Thoracic aorta (tissue), 2 donors: ENCODE results near the gene TRABD. TPM values are rescaled to one million over a fixed set of nuclear protein-coding genes. Genes with fewer than 3 reads are reported as not detected.

Source experiments
- ATAC-seq: fragments of 150-250 bp; one replicate; pipeline ENCODE4 v1.8.0; 2017; ENCODE audit warnings: low read depth; ENCODE audit not compliant: insufficient number of reproducible peaks, low FRiP score
- DNase-seq: peaks from one replicate; pipeline ENCODE4 v3.0.0-alpha.2; 2020; ENCODE audit warnings: low spot score
- H3K27ac ChIP-seq, 2 donors: fragments of 200-600 bp; sonication (generic); 1 replicate in 1 of 2; 2 replicates in 1 of 2; pipeline ENCODE4 v1.5.1; 2016; ENCODE audit warnings: mild to moderate bottlenecking in 2 of 2, moderate library complexity in 2 of 2
- H3K27me3 ChIP-seq: fragments of 200-600 bp; sonication (generic); replicated peaks from 2 replicates; pipeline ENCODE4 v1.6.0; 2016; ENCODE audit warnings: mild to moderate bottlenecking; ENCODE audit not compliant: insufficient read depth
- H3K36me3 ChIP-seq: fragments of 200-600 bp; sonication (generic); one replicate; pipeline ENCODE4 v1.5.1; 2016
- H3K4me1 ChIP-seq, 2 donors: fragments of 200-600 bp; sonication (generic); 1 replicate in 1 of 2; 2 replicates in 1 of 2; pipeline versions ENCODE4 v1.5.1 to v1.6.0; 2016; ENCODE audit warnings: low read depth in 2 of 2, mild to moderate bottlenecking in 1 of 2; ENCODE audit not compliant: control insufficient read depth in 1 of 2
- H3K4me3 ChIP-seq: fragments of 200-600 bp; sonication (generic); 2 replicates; pipeline ENCODE4 v1.5.1; 2016; ENCODE audit warnings: mild to moderate bottlenecking
- H3K9me3 ChIP-seq: fragments of 200-600 bp; sonication (generic); 2 replicates; pipeline ENCODE4 v1.5.1; 2016
- CTCF ChIP-seq: fragments of 200-600 bp; sonication (generic); IDR thresholded peaks from one replicate; pipeline ENCODE4 v1.5.1; 2019; ENCODE audit warnings: antibody characterized with exemption
- total RNA-seq, 2 donors: library from RNA; depleted of rRNA; stranded (reverse); fragments of >200 nt; gene quantifications; one replicate each; pipeline versions ENCODE4 v1.1.0 to v1.2.3, GENCODE V29; 2016

The TRABD gene
- total RNA-seq, 2 donors from 2014 or later, result 31.7 to 40.6 TPM

- TF ChIP-seq CTCF, result no peak
- H3K4me3 ChIP-seq, result no peak overlapping the region
- H3K36me3 ChIP-seq, result no peaks in the 10 kb centered on the region
- H3K4me1 ChIP-seq, result no peaks in the 10 kb centered on the region
- no peak overlapping the region for H3K27ac ChIP-seq
- H3K9me3 ChIP-seq, result no peaks in the 10 kb centered on the region
- ATAC-seq (no peak), DNase-seq (no peak)
- H3K27me3 ChIP-seq, result no peaks in the 10 kb centered on the region
Measured at GRCh38 chr22:50176850-50177536, 8.7 kb upstream of the TRABD start.

GRCh38 chr22:50177537-50178470, 7.9 kb upstream of the TRABD start:
- Histone ChIP-seq H3K27ac (no peak overlapping the region), H3K27me3 (no peaks in the 10 kb centered on the region), H3K36me3 (no peaks in the 10 kb centered on the region), H3K9me3 (no peaks in the 10 kb centered on the region), H3K4me3 (no peak overlapping the region), H3K4me1 (no peaks in the 10 kb centered on the region)
- TF ChIP-seq CTCF, result no peak
- DNase-seq (no peak), ATAC-seq (no peak)

GRCh38 chr22:50178471-50178864, 7.2 kb upstream of the TRABD start:
- Histone ChIP-seq H3K9me3 (no peaks in the 10 kb centered on the region), H3K27me3 (no peaks in the 10 kb centered on the region), H3K27ac (no peak overlapping the region), H3K36me3 (no peaks in the 10 kb centered on the region), H3K4me3 (no peak overlapping the region), H3K4me1 (no peaks in the 10 kb centered on the region)
- DNase-seq (no peak), ATAC-seq (no peak)
- TF ChIP-seq CTCF, result no peak

DNA sequence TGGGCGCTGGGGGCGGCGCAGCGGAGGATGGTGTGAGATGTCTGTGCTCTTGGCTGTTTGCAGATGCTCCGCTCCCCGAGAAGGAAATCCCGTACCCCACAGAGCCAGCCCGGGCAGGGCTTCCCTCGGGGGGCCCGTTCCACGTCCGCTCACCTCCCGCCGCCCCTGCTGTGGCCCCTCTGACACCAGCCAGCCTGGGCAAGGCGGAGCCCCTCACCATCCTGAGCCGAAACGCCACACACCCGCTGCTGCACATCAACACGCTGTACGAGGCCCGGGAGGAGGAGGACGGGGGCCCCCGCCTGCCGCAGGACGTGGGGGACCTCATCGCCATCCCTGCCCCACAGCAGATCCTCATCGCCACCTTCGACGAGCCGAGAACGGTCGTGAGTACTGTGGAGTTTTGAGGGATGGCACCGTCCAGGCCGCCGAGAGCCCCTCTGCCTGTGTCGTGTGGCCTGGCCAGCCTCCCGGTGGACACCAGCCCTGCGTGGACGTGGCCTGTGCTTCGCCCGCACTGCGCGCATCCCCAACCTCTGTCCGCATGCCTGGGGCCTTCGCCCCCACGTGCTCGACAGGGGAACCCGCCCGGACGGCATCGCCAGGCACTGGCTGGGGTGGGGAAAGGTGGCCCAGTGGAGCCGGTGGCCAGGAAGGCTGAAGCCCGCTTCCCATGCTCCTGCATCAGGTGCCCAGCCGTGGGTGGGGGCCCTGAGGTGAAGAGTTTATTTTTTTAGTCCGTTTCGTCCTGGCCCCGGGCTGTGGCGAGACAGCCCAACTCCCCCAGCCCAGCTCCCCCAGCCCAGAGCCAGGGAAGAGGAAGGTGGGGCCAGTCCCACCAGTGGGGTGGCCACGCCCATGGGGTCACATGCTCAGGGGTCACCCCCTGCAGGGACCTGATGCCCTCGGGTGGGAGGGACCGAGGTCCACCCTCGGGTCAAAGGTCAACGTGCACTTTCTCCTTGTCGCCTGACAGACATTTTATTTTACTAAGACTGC, 6.5 kb upstream of the TRABD start:
- no peak overlapping the region for H3K27ac ChIP-seq
- H3K27me3 ChIP-seq, result no peaks in the 10 kb centered on the region
- ATAC-seq, result no peak

More for the DNA sequence above, 6.5 kb upstream of the TRABD start:
- no peak for DNase-seq
- H3K4me1 ChIP-seq, result peaks cover 0 to 6% of the 10 kb centered on the region in 2 donors
- no peaks in the 10 kb centered on the region for H3K36me3 ChIP-seq
- no peak for TF ChIP-seq CTCF
- no peak overlapping the region for H3K4me3 ChIP-seq
- no peaks in the 10 kb centered on the region for H3K9me3 ChIP-seq
